DOHH2 (cell line): ENCODE data around the gene TNFRSF19.

Experiments used
- CTCF ChIP-seq: fragments of 200-600 bp; sonication (generic); IDR thresholded peaks from one replicate; pipeline ENCODE4 v1.5.1; 2014; ENCODE audit warnings: antibody characterized with exemption, mild to moderate bottlenecking, low read depth, low read length; ENCODE audit not compliant: poor library complexity, severe bottlenecking
- EZH2phosphoT487 ChIP-seq: fragments of 200-600 bp; sonication (generic); IDR thresholded peaks from 2 replicates; pipeline ENCODE4 v1.6.1; 2017; ENCODE audit warnings: borderline replicate concordance, mild to moderate bottlenecking, antibody characterized with exemption, low read length, moderate library complexity, mixed read lengths

GRCh38 chr13:23685416-23685815 is 115.2 kb downstream of the TNFRSF19 start:
- TF ChIP-seq CTCF (no peak), EZH2phosphoT487 (no peak)
